GM12875 (cell line): ENCODE measurements around the gene SOX5.

ENCODE experiments used
- H3K4me3 ChIP-seq: one replicate; pipeline ENCODE4 v1.5.1; 2011; ENCODE audit warnings: low read depth, low read length, control low read depth
- TF ChIP-seq, protein P1 (sequence below): IDR thresholded peaks from 2 replicates; pipeline ENCODE4 v1.5.1; 2011; ENCODE audit warnings: low read depth, mild to moderate bottlenecking, control low read depth, inconsistent platforms, low read length, moderate library complexity, borderline replicate concordance; ENCODE audit not compliant: insufficient read depth

Gene SOX5

DNA sequence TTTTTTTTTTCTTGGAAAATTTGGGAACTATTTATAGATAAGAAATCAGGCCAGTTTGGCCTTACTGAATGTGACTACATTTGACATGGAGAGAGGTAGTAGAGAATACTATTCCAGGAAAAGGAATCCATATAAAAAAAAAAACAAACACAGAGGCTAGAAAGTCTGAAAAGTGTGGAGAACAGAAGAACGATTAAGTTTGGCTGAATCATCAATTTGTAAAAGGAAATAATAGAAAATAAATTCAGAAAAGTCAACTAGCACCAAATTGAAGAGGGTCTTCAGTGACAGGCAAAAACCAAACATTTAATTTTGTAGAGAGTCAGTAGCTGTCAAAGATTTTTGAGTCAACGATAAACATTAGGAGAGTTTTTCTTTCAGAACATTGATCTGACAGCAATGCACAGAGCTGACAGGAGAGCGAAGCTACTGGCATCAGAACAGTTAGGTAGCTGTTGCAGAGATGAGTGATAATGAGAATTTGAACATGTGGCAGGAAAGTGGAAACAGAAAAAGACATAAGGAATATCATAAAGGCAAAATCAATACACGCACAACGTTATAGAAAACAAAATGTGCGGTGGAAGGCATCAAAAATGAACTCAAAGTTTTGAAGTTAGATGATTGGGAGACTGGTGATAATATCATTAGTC, 241.2 kb downstream of the SOX5 start:
- no peak overlapping the region for H3K4me3 ChIP-seq
- TF ChIP-seq, protein P1, sequence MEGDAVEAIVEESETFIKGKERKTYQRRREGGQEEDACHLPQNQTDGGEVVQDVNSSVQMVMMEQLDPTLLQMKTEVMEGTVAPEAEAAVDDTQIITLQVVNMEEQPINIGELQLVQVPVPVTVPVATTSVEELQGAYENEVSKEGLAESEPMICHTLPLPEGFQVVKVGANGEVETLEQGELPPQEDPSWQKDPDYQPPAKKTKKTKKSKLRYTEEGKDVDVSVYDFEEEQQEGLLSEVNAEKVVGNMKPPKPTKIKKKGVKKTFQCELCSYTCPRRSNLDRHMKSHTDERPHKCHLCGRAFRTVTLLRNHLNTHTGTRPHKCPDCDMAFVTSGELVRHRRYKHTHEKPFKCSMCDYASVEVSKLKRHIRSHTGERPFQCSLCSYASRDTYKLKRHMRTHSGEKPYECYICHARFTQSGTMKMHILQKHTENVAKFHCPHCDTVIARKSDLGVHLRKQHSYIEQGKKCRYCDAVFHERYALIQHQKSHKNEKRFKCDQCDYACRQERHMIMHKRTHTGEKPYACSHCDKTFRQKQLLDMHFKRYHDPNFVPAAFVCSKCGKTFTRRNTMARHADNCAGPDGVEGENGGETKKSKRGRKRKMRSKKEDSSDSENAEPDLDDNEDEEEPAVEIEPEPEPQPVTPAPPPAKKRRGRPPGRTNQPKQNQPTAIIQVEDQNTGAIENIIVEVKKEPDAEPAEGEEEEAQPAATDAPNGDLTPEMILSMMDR: no peak

DNA sequence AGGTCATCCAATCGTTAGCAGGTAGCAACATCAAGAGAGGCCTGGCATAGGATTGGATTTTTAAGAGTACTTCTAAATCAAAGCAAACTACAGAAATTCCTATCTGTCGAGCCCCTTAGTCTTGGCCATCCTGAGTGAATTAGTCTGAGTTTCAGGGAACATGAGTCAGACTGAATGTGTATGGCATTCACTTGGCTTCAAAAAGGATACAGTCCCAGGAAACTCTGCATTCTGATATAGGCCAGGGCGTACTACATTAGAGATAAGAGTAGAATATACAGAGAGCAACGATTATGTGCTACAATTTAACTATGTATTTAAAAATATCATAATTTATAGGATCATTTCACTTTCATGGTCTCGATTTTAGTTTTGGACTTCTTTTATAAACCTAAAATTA, 242.2 kb downstream of the SOX5 start:
- no peak overlapping the region for H3K4me3 ChIP-seq
- TF ChIP-seq, protein P1: no peak

DNA sequence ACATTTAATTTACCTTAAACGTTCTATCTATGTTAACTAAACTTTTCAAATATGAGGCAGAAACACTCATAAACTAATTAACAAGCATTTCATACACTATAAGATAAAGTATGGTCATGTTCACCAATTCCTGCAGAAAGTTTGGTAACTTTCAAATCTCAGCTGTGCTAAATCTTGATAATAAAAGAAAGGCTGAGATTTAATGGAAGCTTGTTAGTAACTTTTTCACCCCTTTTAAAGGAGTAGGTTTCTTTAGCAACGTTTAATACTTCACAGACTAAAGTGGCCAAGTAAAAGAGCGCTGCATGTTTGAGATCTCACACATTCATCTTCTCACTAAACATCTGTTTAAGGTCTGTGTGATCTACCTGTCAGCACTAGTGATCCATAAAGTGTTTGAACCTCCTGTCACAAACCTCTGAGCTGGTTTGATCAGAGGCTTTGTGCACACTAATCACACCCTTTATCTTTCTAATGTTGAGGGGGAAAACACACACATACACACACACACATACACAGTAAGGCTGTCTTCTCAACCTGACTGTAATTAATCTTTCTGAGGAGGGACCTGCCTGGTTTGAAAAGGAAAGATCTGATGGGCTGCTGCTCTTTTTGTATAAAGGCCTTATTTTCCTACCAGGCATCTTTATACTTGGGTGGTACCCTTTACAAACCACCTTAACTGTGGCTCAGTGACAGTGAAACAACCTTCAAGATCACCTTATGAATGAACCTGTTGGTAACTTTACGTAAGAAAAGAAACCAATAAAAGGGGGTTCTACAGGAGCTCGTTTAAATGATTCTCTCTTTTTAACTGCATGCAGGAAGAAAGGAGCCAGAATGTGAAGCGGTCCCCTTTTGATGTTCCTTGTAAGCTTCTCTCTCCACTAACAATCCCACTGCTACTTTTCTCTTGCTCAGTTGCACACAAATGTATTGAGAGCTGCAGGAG, 244.2 kb downstream of the SOX5 start:
- no peak overlapping the region for H3K4me3 ChIP-seq
- TF ChIP-seq, protein P1: no peak

DNA sequence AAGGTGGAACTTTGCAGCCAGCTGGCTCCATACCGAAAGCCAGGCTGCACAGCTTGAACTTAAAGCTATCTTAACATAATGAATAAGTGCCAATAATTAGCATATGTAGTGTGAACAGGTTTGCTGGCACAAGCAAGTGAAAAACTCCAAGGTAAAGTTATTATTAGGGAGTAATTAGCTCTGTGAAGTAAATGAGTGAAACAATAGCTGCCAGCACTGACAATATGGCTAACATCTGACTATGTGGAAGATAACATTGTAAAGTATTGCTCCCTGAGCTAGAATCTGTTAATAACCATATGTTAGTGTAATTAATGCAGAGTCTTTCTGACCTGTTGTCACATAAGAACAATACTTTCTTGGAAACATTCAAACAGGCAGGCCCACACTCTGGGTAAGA, 246.4 kb downstream of the SOX5 start:
- H3K4me3 ChIP-seq: no peak overlapping the region
- TF ChIP-seq, protein P1: no peak

DNA sequence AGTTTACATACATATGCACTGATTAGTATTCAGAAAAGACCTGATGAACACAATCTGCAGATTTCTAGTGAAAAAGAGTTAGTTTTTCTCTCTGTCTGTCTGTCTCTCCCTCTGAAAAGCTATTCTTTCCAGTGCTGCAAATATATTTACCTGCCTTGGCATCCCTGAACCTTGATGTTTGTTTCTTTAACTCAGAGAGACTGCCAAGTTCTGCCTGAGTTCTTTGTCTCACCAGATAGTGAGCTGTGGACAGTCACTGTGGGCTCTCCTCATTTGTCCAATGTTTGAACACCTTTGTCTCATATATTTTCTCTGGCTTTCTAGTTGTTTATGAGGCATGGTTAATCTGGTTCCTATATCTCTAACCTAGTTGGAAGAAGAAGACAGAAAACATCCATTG, 250.4 kb downstream of the SOX5 start:
- TF ChIP-seq, protein P1: no peak
- H3K4me3 ChIP-seq: no peak overlapping the region

DNA sequence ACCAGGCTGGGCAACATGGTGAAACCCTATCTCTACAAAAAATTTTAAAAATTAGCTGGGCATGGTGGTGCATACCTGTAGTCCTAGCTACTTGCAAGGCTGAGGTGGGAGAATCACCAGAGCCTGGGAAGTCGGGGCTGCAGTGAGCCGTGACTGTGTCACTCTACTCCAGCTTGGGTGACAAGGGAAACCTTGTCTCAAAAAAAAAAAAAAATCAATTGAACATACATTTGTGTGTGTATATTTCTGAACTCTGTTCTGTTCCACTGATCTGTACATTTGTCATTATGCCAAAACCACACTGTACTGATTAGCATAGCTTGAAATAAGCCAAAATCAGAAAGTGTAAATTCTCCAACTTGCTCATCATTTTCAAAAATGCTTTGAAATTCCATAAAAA, 254.6 kb downstream of the SOX5 start:
- TF ChIP-seq, protein P1: no peak

More for the DNA sequence above, 254.6 kb downstream of the SOX5 start:
- H3K4me3 ChIP-seq: no peak overlapping the region
